ENCODE results near the gene OPHN1.

OPHN1 gene

DNA sequence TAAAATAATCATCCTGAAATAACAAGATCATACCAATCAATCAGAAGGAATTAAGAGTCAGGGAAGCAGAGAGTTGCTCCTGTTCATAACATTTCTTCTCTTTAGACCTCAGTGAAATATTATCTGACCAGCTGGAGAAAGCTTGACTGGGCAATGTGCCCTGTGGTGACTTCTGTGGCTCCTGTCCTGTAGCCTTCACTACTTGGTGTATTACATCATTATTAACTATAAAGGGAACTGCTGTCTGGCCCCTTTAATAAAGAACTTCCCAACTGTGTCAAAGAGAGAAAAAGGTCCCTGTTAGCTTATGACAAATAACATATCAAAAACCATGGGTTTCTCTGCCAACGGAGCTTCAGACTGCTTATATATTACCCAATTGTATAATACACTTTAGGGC, 18.0 kb downstream of the OPHN1 start:
- DNase-seq (ENCODE audit: low spot score), result no peak
- TF ChIP-seq, protein P1, sequence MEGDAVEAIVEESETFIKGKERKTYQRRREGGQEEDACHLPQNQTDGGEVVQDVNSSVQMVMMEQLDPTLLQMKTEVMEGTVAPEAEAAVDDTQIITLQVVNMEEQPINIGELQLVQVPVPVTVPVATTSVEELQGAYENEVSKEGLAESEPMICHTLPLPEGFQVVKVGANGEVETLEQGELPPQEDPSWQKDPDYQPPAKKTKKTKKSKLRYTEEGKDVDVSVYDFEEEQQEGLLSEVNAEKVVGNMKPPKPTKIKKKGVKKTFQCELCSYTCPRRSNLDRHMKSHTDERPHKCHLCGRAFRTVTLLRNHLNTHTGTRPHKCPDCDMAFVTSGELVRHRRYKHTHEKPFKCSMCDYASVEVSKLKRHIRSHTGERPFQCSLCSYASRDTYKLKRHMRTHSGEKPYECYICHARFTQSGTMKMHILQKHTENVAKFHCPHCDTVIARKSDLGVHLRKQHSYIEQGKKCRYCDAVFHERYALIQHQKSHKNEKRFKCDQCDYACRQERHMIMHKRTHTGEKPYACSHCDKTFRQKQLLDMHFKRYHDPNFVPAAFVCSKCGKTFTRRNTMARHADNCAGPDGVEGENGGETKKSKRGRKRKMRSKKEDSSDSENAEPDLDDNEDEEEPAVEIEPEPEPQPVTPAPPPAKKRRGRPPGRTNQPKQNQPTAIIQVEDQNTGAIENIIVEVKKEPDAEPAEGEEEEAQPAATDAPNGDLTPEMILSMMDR (IDR thresholded peaks at IDR 0.05; ENCODE audit: extremely low read depth, missing control alignments), result no peak

DNA sequence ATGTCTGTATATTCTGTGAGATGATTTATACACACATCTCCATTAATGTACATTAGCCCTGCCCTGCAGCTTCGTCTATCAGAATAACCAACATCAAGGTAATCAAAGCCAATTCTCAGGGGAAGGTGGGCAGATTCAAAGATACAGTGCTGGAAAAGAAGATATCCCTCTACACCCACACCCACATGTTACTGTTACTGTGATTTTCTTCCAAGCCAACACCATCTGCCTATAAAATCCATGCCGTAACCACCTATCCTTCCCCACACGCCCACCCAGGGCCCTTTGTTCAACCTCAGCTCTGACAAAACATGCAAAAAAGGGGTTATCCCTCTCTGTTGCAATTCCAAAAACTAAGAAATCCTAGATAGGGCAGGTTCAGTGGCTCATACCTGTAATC, 20.0 kb downstream of the OPHN1 start:
- no peak for DNase-seq (ENCODE audit: low spot score)
- TF ChIP-seq, protein P1 (IDR thresholded peaks at IDR 0.05; ENCODE audit: extremely low read depth, missing control alignments), result no peak

DNA sequence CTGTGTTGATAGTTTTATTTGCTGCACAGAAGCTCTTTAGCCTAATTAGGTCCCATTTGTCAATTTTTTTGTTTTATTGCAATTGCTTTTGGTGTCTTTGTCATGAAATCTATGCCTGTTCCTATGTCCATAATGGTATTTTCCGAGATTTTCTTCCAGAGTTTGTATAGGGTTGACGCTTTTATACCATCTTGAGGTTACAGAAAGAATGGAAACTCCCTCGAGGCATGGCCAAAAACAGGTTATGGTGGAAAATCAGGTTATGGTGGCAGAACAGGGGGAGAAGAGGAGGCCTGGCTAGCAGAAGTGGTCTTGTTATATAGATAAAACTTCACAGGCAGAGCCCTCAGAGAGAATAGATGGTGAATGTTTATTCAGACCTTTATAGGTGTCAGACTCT, 21.6 kb downstream of the OPHN1 start:
- no peak for DNase-seq (ENCODE audit: low spot score)
- TF ChIP-seq, protein P1 (IDR thresholded peaks at IDR 0.05; ENCODE audit: extremely low read depth, missing control alignments), result no peak

DNA sequence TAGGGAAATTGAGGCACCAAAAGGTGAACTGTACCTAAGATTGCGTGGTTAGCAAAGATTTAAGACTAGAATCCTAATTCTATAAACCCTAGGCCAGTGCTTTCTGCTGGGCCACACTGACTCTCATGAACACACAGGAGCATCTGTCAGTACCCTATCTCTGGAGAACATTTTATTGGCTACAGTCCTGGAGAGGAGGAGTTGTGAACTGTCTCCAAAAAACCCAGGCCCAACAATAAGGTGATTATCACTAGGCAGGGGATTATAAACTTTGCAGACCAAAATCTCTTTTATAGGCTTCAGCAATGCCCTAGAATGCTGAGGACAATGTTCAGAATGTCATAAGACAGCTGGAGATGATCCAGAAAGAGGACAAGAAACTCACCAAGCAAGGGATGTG, 24.1 kb downstream of the OPHN1 start:
- TF ChIP-seq, protein P1 (IDR thresholded peaks at IDR 0.05; ENCODE audit: extremely low read depth, missing control alignments), result no peak
- DNase-seq (ENCODE audit: low spot score), result no peak

DNA sequence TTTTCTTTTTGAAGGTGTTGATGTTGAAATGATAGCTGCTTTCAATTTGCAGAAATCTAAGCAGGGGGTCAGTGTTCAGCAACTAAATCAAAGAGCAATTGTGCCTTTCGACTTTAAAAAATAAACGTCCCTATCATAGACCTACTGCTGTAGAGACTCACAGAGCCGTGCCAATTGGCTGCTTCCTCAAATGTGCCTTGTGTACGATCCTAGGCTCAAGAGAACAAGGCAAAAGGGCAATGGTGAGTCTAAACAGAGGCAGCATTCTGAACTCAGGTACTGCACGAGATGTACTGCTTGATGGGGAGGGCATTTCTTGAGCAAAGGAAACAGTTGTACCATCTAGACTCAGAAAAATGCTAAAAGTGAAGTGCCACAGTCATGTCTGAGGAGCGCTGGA, 29.8 kb downstream of the OPHN1 start:
- DNase-seq (ENCODE audit: low spot score), result no peak
- TF ChIP-seq, protein P1 (IDR thresholded peaks at IDR 0.05; ENCODE audit: extremely low read depth, missing control alignments), result no peak

DNA sequence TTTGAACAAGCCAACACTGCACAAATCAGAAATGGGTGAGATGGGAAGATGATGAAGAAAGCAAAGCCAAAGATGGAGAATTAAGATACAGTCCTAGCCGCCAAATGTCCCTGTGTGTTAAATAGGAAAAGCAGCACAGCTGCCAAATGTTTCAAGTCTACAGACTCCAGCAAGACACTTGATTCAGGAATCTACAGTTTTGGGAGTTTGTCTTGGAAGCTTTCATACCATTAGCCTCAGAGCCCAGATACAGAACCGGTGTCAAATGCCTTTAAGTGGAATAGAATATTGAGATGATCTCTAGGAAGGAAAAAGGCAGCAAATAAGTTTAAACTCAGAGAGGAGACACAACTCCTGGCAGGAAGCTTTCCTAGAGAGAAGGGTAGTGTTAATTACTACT, 30.3 kb downstream of the OPHN1 start:
- TF ChIP-seq, protein P1 (IDR thresholded peaks at IDR 0.05; ENCODE audit: extremely low read depth, missing control alignments), result no peak
- no peak for DNase-seq (ENCODE audit: low spot score)

DNA sequence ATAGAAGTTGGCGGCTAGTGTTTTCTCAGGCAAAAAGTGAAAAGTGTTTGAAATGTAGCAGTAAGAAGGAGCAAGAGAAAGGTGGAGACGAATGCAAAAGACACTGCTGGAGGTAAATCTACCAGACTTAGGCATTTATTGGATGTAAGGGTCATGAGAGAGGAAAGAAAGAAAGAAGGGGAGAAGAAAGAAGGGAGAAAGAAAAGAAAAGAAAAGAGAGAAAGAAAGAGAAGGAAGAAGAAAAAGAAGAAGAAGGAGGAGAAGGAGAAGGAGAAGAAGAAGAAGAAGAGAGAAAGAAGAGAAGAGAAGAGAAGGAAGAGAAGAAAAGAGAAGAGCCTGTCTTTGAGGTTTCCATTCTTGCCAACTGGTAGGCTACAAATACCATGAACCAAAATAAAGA, 31.2 kb downstream of the OPHN1 start:
- DNase-seq (ENCODE audit: low spot score), result no peak
- TF ChIP-seq, protein P1 (IDR thresholded peaks at IDR 0.05; ENCODE audit: extremely low read depth, missing control alignments), result no peak

All from GM20000 (cell line).